Gastrocnemius medialis (tissue), 4 donors: ENCODE results near the gene PRR7. TPM values are rescaled to one million over a fixed set of nuclear protein-coding genes. Genes with fewer than 3 reads are reported as not detected.

Experiments
- ATAC-seq, 2 donors: fragments of 150-250 bp; one replicate each; pipeline ENCODE4 v1.9.1; 2016
- DNase-seq, 2 donors: peaks; one replicate each; pipeline ENCODE4 v3.0.0-alpha.2; 2019
- H3K27ac ChIP-seq, 4 donors: fragments of 200-600 bp; sonication (generic); 1 replicate in 1 of 4; 2 replicates in 3 of 4; pipeline ENCODE4 v1.5.1; 2016 to 2018; ENCODE audit warnings: mild to moderate bottlenecking in 2 of 4, moderate library complexity in 1 of 4
- H3K27me3 ChIP-seq, 3 donors: fragments of 200-600 bp; sonication (generic) in 2 of 3; 1 replicate in 1 of 3; 2 replicates in 2 of 3; pipeline versions ENCODE4 v1.5.1 to v1.6.0; 2016 to 2019; ENCODE audit warnings: mild to moderate bottlenecking in 1 of 3, moderate library complexity in 1 of 3
- H3K36me3 ChIP-seq, 2 donors: fragments of 200-600 bp; sonication (generic) in 1 of 2; one replicate each; pipeline ENCODE4 v1.5.1; 2017 to 2018
- H3K4me1 ChIP-seq, 2 donors: fragments of 200-600 bp; sonication (generic) in 1 of 2; one replicate each; pipeline ENCODE4 v1.5.1; 2016 to 2017; ENCODE audit warnings: mild to moderate bottlenecking in 2 of 2
- H3K4me3 ChIP-seq, 4 donors: fragments of 200-600 bp; sonication (generic) in 3 of 4; 1 replicate in 1 of 4; 2 replicates in 3 of 4; pipeline ENCODE4 v1.5.1; 2016 to 2019; ENCODE audit warnings: mild to moderate bottlenecking in 2 of 4
- H3K9me3 ChIP-seq, 3 donors: fragments of 200-600 bp; sonication (generic) in 2 of 3; 1 replicate in 1 of 3; 2 replicates in 2 of 3; pipeline ENCODE4 v1.5.1; 2016 to 2019
- POLR2A ChIP-seq, 2 donors: fragments of 450-650 bp; IDR thresholded peaks; one replicate each; pipeline ENCODE4 v1.6.1; 2017; ENCODE audit warnings: antibody characterized with exemption in 2 of 2, mild to moderate bottlenecking in 2 of 2, moderate library complexity in 2 of 2
- in situ Hi-C, 4 donors: fragments of 200-750 bp; cut with MboI; loops; one replicate each; pipeline versions ENCODE4 v1.15.0 to v1.8.0; 2017; ENCODE audit warnings: low sequenced_read_pairs in 4 of 4
- intact Hi-C: fragments of 100-400 bp; cut with DNase I; formaldehyde crosslinking; loops from one replicate; pipeline ENCODE4 v1.15.1; 2023; ENCODE audit warnings: low total_unique reads
- total RNA-seq, 4 donors: library from RNA; depleted of rRNA; stranded (reverse); fragments of >200 nt; gene quantifications; one replicate each; pipeline versions ENCODE4 v1.1.0 to v1.2.3, GENCODE V29; 2016
- TF ChIP-seq, protein P1 (sequence below), 5 experiments: fragments of 450-650 bp in 3 of 5; fragments of 200-600 bp in 2 of 5; sonication (generic) in 2 of 5; IDR thresholded peaks in 4 of 5; conservative IDR thresholded peaks in 1 of 5; 1 replicate in 4 of 5; 2 replicates in 1 of 5; pipeline ENCODE4 v1.5.1; 2016 to 2019; ENCODE audit warnings: antibody characterized with exemption in 5 of 5, mild to moderate bottlenecking in 3 of 5, moderate library complexity in 3 of 5

PRR7 gene
- total RNA-seq, 4 donors from 2014 or later: 0.63 to 2.0 (median 1.4) TPM; not detected in 1

DNA sequence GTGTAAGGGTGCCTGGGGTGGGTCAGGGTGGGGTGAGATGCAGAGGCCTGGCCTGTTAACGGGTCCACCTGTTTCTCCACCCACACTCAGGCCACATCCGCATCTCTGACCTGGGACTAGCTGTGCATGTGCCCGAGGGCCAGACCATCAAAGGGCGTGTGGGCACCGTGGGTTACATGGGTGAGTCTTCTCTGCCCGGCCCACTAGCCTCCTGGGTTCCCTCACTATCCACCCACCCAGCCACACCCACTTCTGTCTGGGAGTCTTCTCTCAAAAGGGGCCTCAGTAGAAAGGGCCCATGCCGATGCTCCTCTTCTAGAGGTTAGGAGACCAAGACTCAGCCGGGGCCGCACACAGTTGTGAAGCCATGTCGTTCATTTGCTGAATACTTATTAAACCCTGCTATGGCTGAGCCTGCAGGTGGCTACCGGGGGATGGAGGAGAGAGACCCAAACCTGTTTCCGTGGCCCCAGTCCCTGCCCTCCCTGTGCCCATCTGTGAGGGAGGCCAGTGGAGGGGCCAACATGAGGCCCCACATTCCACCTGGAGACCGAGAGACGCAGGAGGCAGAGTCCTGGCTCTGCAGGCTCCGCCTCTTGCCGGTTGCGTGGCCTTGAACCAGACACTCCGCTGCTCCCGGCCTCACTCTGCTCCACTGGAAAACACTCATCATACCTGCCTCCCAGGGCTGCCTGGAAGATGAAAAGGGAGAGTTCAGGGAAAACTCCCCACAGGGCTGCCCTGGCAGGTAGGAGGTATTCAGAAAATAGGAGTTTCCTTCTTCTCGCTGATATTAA is 11.5 kb upstream of the PRR7 start:
- intact Hi-C loops (no loop called here), in situ Hi-C loops (no loop called here)
- no peaks in the 10 kb centered on the region for H3K9me3 ChIP-seq
- H3K36me3 ChIP-seq: peaks cover 0 to 50% of the 10 kb centered on the region in 2 donors
- TF ChIP-seq POLR2A (IDR thresholded peaks at IDR 0.05): no peak
- TF ChIP-seq, protein P1, sequence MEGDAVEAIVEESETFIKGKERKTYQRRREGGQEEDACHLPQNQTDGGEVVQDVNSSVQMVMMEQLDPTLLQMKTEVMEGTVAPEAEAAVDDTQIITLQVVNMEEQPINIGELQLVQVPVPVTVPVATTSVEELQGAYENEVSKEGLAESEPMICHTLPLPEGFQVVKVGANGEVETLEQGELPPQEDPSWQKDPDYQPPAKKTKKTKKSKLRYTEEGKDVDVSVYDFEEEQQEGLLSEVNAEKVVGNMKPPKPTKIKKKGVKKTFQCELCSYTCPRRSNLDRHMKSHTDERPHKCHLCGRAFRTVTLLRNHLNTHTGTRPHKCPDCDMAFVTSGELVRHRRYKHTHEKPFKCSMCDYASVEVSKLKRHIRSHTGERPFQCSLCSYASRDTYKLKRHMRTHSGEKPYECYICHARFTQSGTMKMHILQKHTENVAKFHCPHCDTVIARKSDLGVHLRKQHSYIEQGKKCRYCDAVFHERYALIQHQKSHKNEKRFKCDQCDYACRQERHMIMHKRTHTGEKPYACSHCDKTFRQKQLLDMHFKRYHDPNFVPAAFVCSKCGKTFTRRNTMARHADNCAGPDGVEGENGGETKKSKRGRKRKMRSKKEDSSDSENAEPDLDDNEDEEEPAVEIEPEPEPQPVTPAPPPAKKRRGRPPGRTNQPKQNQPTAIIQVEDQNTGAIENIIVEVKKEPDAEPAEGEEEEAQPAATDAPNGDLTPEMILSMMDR (IDR thresholded peaks at IDR 0.05 in 4 of 5, conservative IDR thresholded peaks at IDR 0.05 in 1 of 5): no peak
- no peak overlapping the region for H3K27ac ChIP-seq
- H3K4me1 ChIP-seq: peaks cover 10 to 21% of the 10 kb centered on the region in 2 donors
- no peaks in the 10 kb centered on the region for H3K27me3 ChIP-seq
- ATAC-seq (no peak), DNase-seq (no peak)
- no peak overlapping the region for H3K4me3 ChIP-seq

GRCh38 chr5:177435847-177436536 is 10.6 kb upstream of the PRR7 start:
- no peaks in the 10 kb centered on the region for H3K9me3 ChIP-seq
- H3K27me3 ChIP-seq: no peaks in the 10 kb centered on the region
- H3K36me3 ChIP-seq: peaks cover 0 to 50% of the 10 kb centered on the region in 2 donors
- no peak for ATAC-seq
- H3K27ac ChIP-seq: no peak overlapping the region
- in situ Hi-C loops (no loop called here), intact Hi-C loops (no loop called here)
- no peak for DNase-seq
- H3K4me1 ChIP-seq: peaks cover 10 to 19% of the 10 kb centered on the region in 2 donors
- TF ChIP-seq POLR2A (IDR thresholded peaks at IDR 0.05): no peak
- TF ChIP-seq, protein P1 (IDR thresholded peaks at IDR 0.05 in 4 of 5, conservative IDR thresholded peaks at IDR 0.05 in 1 of 5): no peak
- H3K4me3 ChIP-seq: no peak overlapping the region

- TF ChIP-seq, protein P1 (IDR thresholded peaks at IDR 0.05 in 4 of 5, conservative IDR thresholded peaks at IDR 0.05 in 1 of 5): no peak
- TF ChIP-seq POLR2A (IDR thresholded peaks at IDR 0.05): no peak
- no peaks in the 10 kb centered on the region for H3K9me3 ChIP-seq
- no peak overlapping the region for H3K27ac ChIP-seq
- intact Hi-C loops (no loop called here), in situ Hi-C loops (no loop called here)
- ATAC-seq (no peak), DNase-seq (no peak)
- H3K27me3 ChIP-seq: no peaks in the 10 kb centered on the region
- no peak overlapping the region for H3K4me3 ChIP-seq
- H3K36me3 ChIP-seq: peaks cover 0 to 60% of the 10 kb centered on the region in 2 donors
- peaks cover 0 to 2% of the 10 kb centered on the region in 2 donors for H3K4me1 ChIP-seq
These were observed 9.0 kb upstream of the PRR7 start for GRCh38 chr5:177437623-177438022.

DNA sequence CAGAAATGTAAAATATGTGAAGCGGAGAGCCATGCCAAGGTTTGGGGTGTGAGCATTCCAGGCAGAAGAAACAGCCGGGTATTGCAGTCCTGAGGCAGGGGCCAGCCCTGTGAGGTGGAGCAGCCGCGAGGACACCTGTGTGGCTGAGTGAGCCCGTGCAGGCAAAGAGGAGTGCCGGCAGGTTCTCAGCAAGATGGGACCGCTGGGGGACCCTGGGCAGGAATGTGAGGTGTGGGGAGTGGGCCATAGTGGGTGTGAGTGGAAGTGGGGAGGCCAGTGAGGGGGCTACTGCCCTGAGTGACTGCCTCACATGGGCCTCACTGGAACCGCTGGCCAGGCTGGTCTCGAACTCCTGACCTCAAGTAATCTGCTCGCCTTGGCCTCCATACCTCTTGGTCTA is 8.1 kb upstream of the PRR7 start:
- in situ Hi-C loops: no loop called here

More for the DNA sequence above, 8.1 kb upstream of the PRR7 start:
- H3K27me3 ChIP-seq: no peaks in the 10 kb centered on the region
- no peak overlapping the region for H3K4me3 ChIP-seq
- intact Hi-C loops: no loop called here
- H3K4me1 ChIP-seq: no peaks in the 10 kb centered on the region
- TF ChIP-seq, protein P1 (IDR thresholded peaks at IDR 0.05 in 4 of 5, conservative IDR thresholded peaks at IDR 0.05 in 1 of 5): no peak
- DNase-seq (no peak), ATAC-seq (no peak)
- H3K36me3 ChIP-seq: peaks cover 0 to 52% of the 10 kb centered on the region in 2 donors
- H3K9me3 ChIP-seq: no peaks in the 10 kb centered on the region
- no peak overlapping the region for H3K27ac ChIP-seq
